GM12891 (cell line): ENCODE measurements around the gene CPSF3.

Experiments
- DNase-seq: peaks from one replicate; pipeline ENCODE4 v3.0.0; 2011; ENCODE audit warnings: low spot score; ENCODE audit not compliant: insufficient read length
- FAIRE-seq: peaks from 2 replicates; lab custom pipeline; 2011; peaks lifted over from hg19 to GRCh38; lab: Jason Lieb, UNC
- PAX5 ChIP-seq: IDR thresholded peaks from 2 replicates; pipeline ENCODE4 v1.6.1; 2011; ENCODE audit warnings: low read length, moderate library complexity, mild to moderate bottlenecking; ENCODE audit not compliant: insufficient read depth, severe bottlenecking
- POLR2A ChIP-seq: IDR thresholded peaks from 2 replicates; pipeline ENCODE4 v1.6.1; 2011; ENCODE audit warnings: low read depth, low read length, control low read depth
- POLR2AphosphoS5 ChIP-seq: IDR thresholded peaks from 2 replicates; pipeline ENCODE4 v1.6.1; 2011; ENCODE audit warnings: low read depth, low read length, control low read depth
- POU2F2 ChIP-seq: IDR thresholded peaks from 2 replicates; pipeline ENCODE4 v1.6.1; 2011; ENCODE audit warnings: low read depth, mild to moderate bottlenecking, control low read depth, low read length, moderate library complexity
- SPI1 ChIP-seq: IDR thresholded peaks from 2 replicates; pipeline ENCODE4 v1.6.1; 2011; ENCODE audit warnings: low read depth, low read length, control low read depth
- TAF1 ChIP-seq: IDR thresholded peaks from 2 replicates; pipeline ENCODE4 v1.6.1; 2011; ENCODE audit warnings: low read depth, low read length, control low read depth

Gene CPSF3

GRCh38 chr2:9462886-9463697 lies 39.6 kb downstream of the CPSF3 start:
- no peak for DNase-seq
- TF ChIP-seq TAF1, result no peak
- no peak for TF ChIP-seq POLR2AphosphoS5
- TF ChIP-seq POU2F2, result no peak
- TF ChIP-seq POLR2A, result no peak
- no peak for TF ChIP-seq SPI1
- no peak for TF ChIP-seq PAX5
- no peak for FAIRE-seq

- no peak for FAIRE-seq
- DNase-seq, result no peak
- TF ChIP-seq SPI1, result no peak
- TF ChIP-seq POLR2AphosphoS5, result no peak
- no peak for TF ChIP-seq TAF1
- TF ChIP-seq PAX5, result no peak
- no peak for TF ChIP-seq POLR2A
- no peak for TF ChIP-seq POU2F2
These were observed 40.2 kb downstream of the CPSF3 start for GRCh38 chr2:9463698-9464034.

GRCh38 chr2:9465170-9465569 lies 41.7 kb downstream of the CPSF3 start:
- DNase-seq, result no peak

GRCh38 chr2:9466147-9466683 lies 42.8 kb downstream of the CPSF3 start:
- FAIRE-seq (peak; percentile 16), DNase-seq (no peak)
- TF ChIP-seq POU2F2 (no peak), POLR2A (no peak), TAF1 (no peak), SPI1 (no peak)

More at GRCh38 chr2:9465170-9465569, 41.7 kb downstream of the CPSF3 start:
- TF ChIP-seq POLR2A (no peak), SPI1 (no peak)
- no peak for FAIRE-seq

GRCh38 chr2:9467687-9468086 lies 44.2 kb downstream of the CPSF3 start:
- TF ChIP-seq POLR2A (no peak), SPI1 (no peak), POLR2AphosphoS5 (no peak)
- FAIRE-seq (no peak), DNase-seq (no peak)

- FAIRE-seq, result no peak
- TF ChIP-seq SPI1 (no peak), PAX5 (no peak), TAF1 (no peak), POU2F2 (no peak), POLR2A (no peak), POLR2AphosphoS5 (no peak)
- DNase-seq, result no peak
These were observed 47.8 kb downstream of the CPSF3 start for GRCh38 chr2:9471206-9471605.

- TF ChIP-seq SPI1 (no peak), TAF1 (no peak), POU2F2 (no peak), PAX5 (no peak), POLR2AphosphoS5 (no peak)
- FAIRE-seq (peak; percentile 82), DNase-seq (peak; percentile 27)
These were observed 49.1 kb downstream of the CPSF3 start for GRCh38 chr2:9472511-9472910.

- peak; percentile 51 for FAIRE-seq
- TF ChIP-seq PAX5, result no peak
- no peak for TF ChIP-seq POU2F2
- no peak for TF ChIP-seq POLR2A
- TF ChIP-seq POLR2AphosphoS5, result 0 out of 2 replicates have a peak, but pooled peaks have one; percentile 38
- DNase-seq, result no peak
These were observed 50.0 kb downstream of the CPSF3 start for GRCh38 chr2:9473308-9473984.

- FAIRE-seq, result peak; percentile 68
- peak; percentile 52 for DNase-seq
- no peak for TF ChIP-seq POLR2AphosphoS5
- no peak for TF ChIP-seq TAF1
- no peak for TF ChIP-seq PAX5
- no peak for TF ChIP-seq SPI1
- no peak for TF ChIP-seq POU2F2
- no peak for TF ChIP-seq POLR2A
These were observed 50.5 kb downstream of the CPSF3 start for GRCh38 chr2:9473985-9474360.
